PC-3 (cell line): ENCODE data around the gene ZCCHC4. TPM values are rescaled to one million over a fixed set of nuclear protein-coding genes. Genes with fewer than 3 reads are reported as not detected.

ENCODE experiments used
- ATAC-seq: fragments of 200-7000 bp; cut with Tn5 transposase; 2 replicates; pipeline ENCODE4 v1.9.1; 2020; ENCODE audit warnings: mild to moderate bottlenecking, moderate library complexity
- BruUV-seq: library from RNA; stranded (reverse); fragments of 400-500 nt; replicated peaks from 2 replicates; lab custom pipeline; 2021; lab: Mats Ljungman, UMichigan
- CTCF ChIA-PET: fragments of 300-600 bp; sonication (Branson Sonifier 250); formaldehyde crosslinking; loops from one replicate; lab custom pipeline; 2022; ENCODE audit warnings: antibody characterized with exemption; lab: Charles Lee
- POLR2A ChIA-PET: fragments of 300-600 bp; sonication (Branson Sonifier 250); formaldehyde crosslinking; loops from one replicate; lab custom pipeline; 2022; ENCODE audit warnings: antibody characterized with exemption; ENCODE audit not compliant: unreplicated experiment; lab: Charles Lee
- DNase-seq: peaks from one replicate; pipeline ENCODE4 v3.0.0-alpha.2; 2015
- H2AFZ ChIP-seq: fragments of 300-600 bp; sonication (generic); 2 replicates; pipeline ENCODE4 v1.6.0; 2016; ENCODE audit warnings: antibody characterized with exemption, low read length
- H3F3A ChIP-seq: fragments of 300-600 bp; sonication (generic); one replicate; pipeline ENCODE4 v1.6.0; 2017; ENCODE audit warnings: antibody characterized with exemption, low read length, control low read depth, mild to moderate bottlenecking; ENCODE audit not compliant: unreplicated experiment
- H3K27ac ChIP-seq: fragments of 300-600 bp; sonication (generic); 2 replicates; pipeline ENCODE4 v1.5.1; 2016; ENCODE audit warnings: mild to moderate bottlenecking, low read length
- H3K27me3 ChIP-seq: fragments of 300-600 bp; sonication (generic); 2 replicates; pipeline ENCODE4 v1.6.1; 2016; ENCODE audit warnings: low read length, mixed read lengths
- H3K36me3 ChIP-seq: fragments of 300-600 bp; sonication (generic); 2 replicates; pipeline ENCODE4 v1.6.1; 2016; ENCODE audit warnings: low read depth, mixed run types, low read length, mixed read lengths
- H3K4me1 ChIP-seq: fragments of 300-600 bp; sonication (generic); 2 replicates; pipeline ENCODE4 v1.5.1; 2016; ENCODE audit warnings: low read length; ENCODE audit not compliant: insufficient read depth
- H3K4me2 ChIP-seq: fragments of 300-600 bp; sonication (generic); 2 replicates; pipeline ENCODE4 v1.6.0; 2016; ENCODE audit warnings: low read length
- H3K4me3 ChIP-seq: fragments of 300-600 bp; sonication (generic); 2 replicates; pipeline ENCODE4 v1.5.1; 2016; ENCODE audit warnings: mild to moderate bottlenecking, low read length, mixed read lengths
- H3K79me2 ChIP-seq: fragments of 300-600 bp; sonication (generic); 2 replicates; pipeline ENCODE4 v1.6.1; 2017; ENCODE audit warnings: low read length, mixed read lengths
- H3K9ac ChIP-seq: fragments of 300-600 bp; sonication (generic); 2 replicates; pipeline ENCODE4 v1.6.0; 2016; ENCODE audit warnings: mild to moderate bottlenecking, low read length
- H3K9me2 ChIP-seq: fragments of 300-600 bp; sonication (generic); replicated peaks from 2 replicates; pipeline ENCODE4 v1.6.1; 2016; ENCODE audit warnings: mixed run types, low read length, mixed read lengths
- H3K9me3 ChIP-seq: fragments of 300-600 bp; sonication (generic); 2 replicates; pipeline ENCODE4 v1.6.1; 2016; ENCODE audit warnings: low read length, mixed read lengths
- H4K20me1 ChIP-seq: fragments of 300-600 bp; sonication (generic); 2 replicates; pipeline ENCODE4 v1.6.1; 2016; ENCODE audit warnings: low read length, mixed read lengths
- CTCF ChIP-seq: fragments of 300-600 bp; sonication (generic); conservative IDR thresholded peaks from 2 replicates; pipeline ENCODE4 v1.5.1; 2017; ENCODE audit warnings: antibody characterized with exemption, low read depth, mild to moderate bottlenecking, low read length
- EZH2 ChIP-seq: fragments of 300-600 bp; sonication (generic); IDR thresholded peaks from one replicate; pipeline ENCODE4 v1.6.1; 2017; ENCODE audit warnings: antibody characterized with exemption, mild to moderate bottlenecking, low read length; ENCODE audit not compliant: unreplicated experiment
- EZH2phosphoT487 ChIP-seq: fragments of 300-600 bp; sonication (generic); IDR thresholded peaks from 2 replicates; pipeline ENCODE4 v1.6.1; 2018; ENCODE audit warnings: mild to moderate bottlenecking, antibody characterized with exemption, low read length, borderline replicate concordance
- intact Hi-C: fragments of 100-400 bp; cut with micrococcal nuclease; formaldehyde crosslinking; loops from 2 replicates; pipeline ENCODE4 v1.9.0; 2023
- total RNA-seq: library from RNA; depleted of rRNA; stranded (reverse); fragments of >200 nt; gene quantifications from 2 replicates; pipeline ENCODE4 v1.2.3, GENCODE V29; 2014

Gene ZCCHC4
- total RNA-seq, 1 experiment from 2014 or later: 6.8 TPM

- no TSS peak for BruUV-seq
- Histone ChIP-seq H3K4me1 (no peaks in the 10 kb centered on the region), H3K27me3 (no peaks in the 10 kb centered on the region), H3K4me3 (no peak overlapping the region), H3F3A (no peaks in the 10 kb centered on the region), H3K79me2 (no peaks in the 10 kb centered on the region), H3K9me3 (no peaks in the 10 kb centered on the region), H3K36me3 (no peaks in the 10 kb centered on the region), H3K4me2 (no peak overlapping the region), H3K27ac (no peak overlapping the region), H2AFZ (no peak overlapping the region), H3K9ac (no peak overlapping the region), H4K20me1 (no peaks in the 10 kb centered on the region), H3K9me2 (no peaks in the 10 kb centered on the region)
- intact Hi-C loops: no loop called here
- TF ChIP-seq CTCF (no peak), EZH2 (no peak), EZH2phosphoT487 (no peak)
- DNase-seq (no peak), ATAC-seq (no peak)
- POLR2A ChIA-PET: no interaction called here
- CTCF ChIA-PET: no interaction called here
These were observed 17.8 kb downstream of the ZCCHC4 start for GRCh38 chr4:25330335-25330734.

- no peaks in the 10 kb centered on the region for H3K79me2 ChIP-seq
- H3K4me3 ChIP-seq: no peak overlapping the region
- H3K4me1 ChIP-seq: no peaks in the 10 kb centered on the region
- no peak overlapping the region for H2AFZ ChIP-seq
- no peaks in the 10 kb centered on the region for H3K36me3 ChIP-seq
- no peak for TF ChIP-seq EZH2phosphoT487
- no peak for TF ChIP-seq EZH2
- no peak for TF ChIP-seq CTCF
- ATAC-seq (no peak), DNase-seq (no peak)
- ChIA-PET CTCF (no interaction called here), POLR2A (interaction anchor here (0.5 kb wide), 1 partner anchor 8 kb away, joined by 3 read pairs; no protein-coding TSS in a partner anchor)
- no peak overlapping the region for H3K9ac ChIP-seq
- H3K9me3 ChIP-seq: no peaks in the 10 kb centered on the region
- no peaks in the 10 kb centered on the region for H4K20me1 ChIP-seq
- no peak overlapping the region for H3K27ac ChIP-seq
- intact Hi-C loops: no loop called here
- no peak overlapping the region for H3K4me2 ChIP-seq
- no TSS peak for BruUV-seq
- H3F3A ChIP-seq: no peaks in the 10 kb centered on the region
- H3K9me2 ChIP-seq: no peaks in the 10 kb centered on the region
- no peaks in the 10 kb centered on the region for H3K27me3 ChIP-seq
These were observed 18.6 kb downstream of the ZCCHC4 start for GRCh38 chr4:25330905-25331808.

- CTCF ChIA-PET: no interaction called here
- H3K4me3 ChIP-seq: no peak overlapping the region
- no peaks in the 10 kb centered on the region for H3K9me3 ChIP-seq
- DNase-seq: peak; percentile 13
- no peaks in the 10 kb centered on the region for H4K20me1 ChIP-seq
- H3K79me2 ChIP-seq: no peaks in the 10 kb centered on the region
- no peak overlapping the region for H3K27ac ChIP-seq
- H3K9ac ChIP-seq: no peak overlapping the region
- TF ChIP-seq CTCF: no peak
- no peak for TF ChIP-seq EZH2phosphoT487
- TF ChIP-seq EZH2: no peak
- POLR2A ChIA-PET: no interaction called here
- H3K4me1 ChIP-seq: no peaks in the 10 kb centered on the region
- no peaks in the 10 kb centered on the region for H3K27me3 ChIP-seq
- BruUV-seq: no TSS peak
- H3K36me3 ChIP-seq: no peaks in the 10 kb centered on the region
- intact Hi-C loops: no loop called here
- no peaks in the 10 kb centered on the region for H3K9me2 ChIP-seq
- H2AFZ ChIP-seq: no peak overlapping the region
- H3F3A ChIP-seq: no peaks in the 10 kb centered on the region
- peak; percentile 38 for ATAC-seq
- H3K4me2 ChIP-seq: no peak overlapping the region
These were observed 31.1 kb downstream of the ZCCHC4 start for GRCh38 chr4:25343671-25344070.
